Testis (tissue), 2 donors: Measurements from ENCODE around the gene RAB21.

Source experiments
- POLR2A ChIP-seq: fragments of 450-650 bp; IDR thresholded peaks from one replicate; pipeline ENCODE4 v1.6.1; 2017; ENCODE audit warnings: antibody characterized with exemption, mild to moderate bottlenecking, moderate library complexity
- TF ChIP-seq, protein P1 (sequence below), 3 experiments: fragments of 450-650 bp in 2 of 3; fragments of 200-600 bp in 1 of 3; sonication (generic) in 1 of 3; IDR thresholded peaks; one replicate each; pipeline ENCODE4 v1.5.1; 2016 to 2019; ENCODE audit warnings: antibody characterized with exemption in 3 of 3, mild to moderate bottlenecking in 2 of 3, moderate library complexity in 1 of 3

DNA sequence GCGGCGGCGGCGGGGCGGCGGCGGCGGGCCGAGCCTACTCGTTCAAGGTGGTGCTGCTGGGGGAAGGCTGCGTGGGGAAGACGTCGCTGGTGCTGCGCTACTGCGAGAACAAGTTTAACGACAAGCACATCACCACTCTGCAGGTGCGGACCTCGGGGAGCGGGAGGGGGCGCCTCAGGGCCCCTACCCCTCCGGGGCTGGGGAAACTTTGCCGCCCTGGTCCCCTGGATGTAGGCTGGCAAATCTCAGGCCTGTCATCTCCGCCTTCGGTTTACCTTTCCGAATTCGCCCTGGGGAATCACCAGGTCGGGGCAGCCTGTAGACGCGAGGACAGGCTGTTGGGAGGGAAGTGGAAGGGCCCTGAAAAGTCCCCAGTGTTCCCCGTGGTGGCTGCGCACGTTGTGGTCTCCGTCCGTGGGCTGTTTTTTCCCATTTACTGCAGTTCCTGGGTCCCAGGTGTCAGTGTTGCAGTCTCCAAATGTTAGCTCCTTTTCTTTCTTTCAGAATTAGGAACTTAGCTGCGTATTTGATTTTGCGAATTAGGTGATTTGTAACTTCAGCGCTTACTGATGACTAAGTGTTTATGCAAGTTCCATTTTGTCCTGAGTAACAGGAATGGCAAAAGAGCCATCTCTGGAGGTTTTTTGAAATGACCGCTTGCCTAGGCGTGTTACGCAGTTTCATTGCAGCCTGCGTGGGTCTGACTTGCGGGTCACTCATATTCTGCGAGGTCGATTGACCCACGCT lies 656 bp downstream of the RAB21 start:
- TF ChIP-seq, protein P1, sequence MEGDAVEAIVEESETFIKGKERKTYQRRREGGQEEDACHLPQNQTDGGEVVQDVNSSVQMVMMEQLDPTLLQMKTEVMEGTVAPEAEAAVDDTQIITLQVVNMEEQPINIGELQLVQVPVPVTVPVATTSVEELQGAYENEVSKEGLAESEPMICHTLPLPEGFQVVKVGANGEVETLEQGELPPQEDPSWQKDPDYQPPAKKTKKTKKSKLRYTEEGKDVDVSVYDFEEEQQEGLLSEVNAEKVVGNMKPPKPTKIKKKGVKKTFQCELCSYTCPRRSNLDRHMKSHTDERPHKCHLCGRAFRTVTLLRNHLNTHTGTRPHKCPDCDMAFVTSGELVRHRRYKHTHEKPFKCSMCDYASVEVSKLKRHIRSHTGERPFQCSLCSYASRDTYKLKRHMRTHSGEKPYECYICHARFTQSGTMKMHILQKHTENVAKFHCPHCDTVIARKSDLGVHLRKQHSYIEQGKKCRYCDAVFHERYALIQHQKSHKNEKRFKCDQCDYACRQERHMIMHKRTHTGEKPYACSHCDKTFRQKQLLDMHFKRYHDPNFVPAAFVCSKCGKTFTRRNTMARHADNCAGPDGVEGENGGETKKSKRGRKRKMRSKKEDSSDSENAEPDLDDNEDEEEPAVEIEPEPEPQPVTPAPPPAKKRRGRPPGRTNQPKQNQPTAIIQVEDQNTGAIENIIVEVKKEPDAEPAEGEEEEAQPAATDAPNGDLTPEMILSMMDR (IDR thresholded peaks at IDR 0.05), result no peak
- TF ChIP-seq POLR2A, result no peak
